ENCODE measurements around the gene POLR2F. TPM values are rescaled to one million over a fixed set of nuclear protein-coding genes. Genes with fewer than 3 reads are reported as not detected.
"Not testable (repeated sequence)": the region's sequence is repeated elsewhere in the genome, so short reads cannot be mapped to it uniquely, and the experiment has no call there.

The POLR2F gene
- total RNA-seq, 2 donors from 2014 or later: 53.2 to 62.1 TPM

GRCh38 chr22:37953062-37953436 is 450 bp upstream of the POLR2F start:
- Histone ChIP-seq H3K27ac (peak overlapping the region; percentile 60 to 79), H3K27me3 (no peaks in the 10 kb centered on the region)

GRCh38 chr22:37954686-37955085 is 1.2 kb downstream of the POLR2F start:
- Histone ChIP-seq H3K27ac (no peak overlapping the region), H3K36me3 (peaks cover 25% of the 10 kb centered on the region), H3K27me3 (no peaks in the 10 kb centered on the region), H3K9me3 (no peaks in the 10 kb centered on the region), H3K4me1 (peaks cover 0 to 21% of the 10 kb centered on the region in 2 donors), H3K4me3 (peak overlapping the region in 1 of 2 donors; percentile 91)
- TF ChIP-seq CTCF (IDR thresholded peaks at IDR 0.05): no peak
- DNase-seq (ENCODE audit: low spot score): no peak

More at GRCh38 chr22:37953062-37953436, 450 bp upstream of the POLR2F start:
- DNase-seq (ENCODE audit: low spot score): peak; percentile 62
- Histone ChIP-seq H3K4me3 (peak overlapping the region; percentile 91), H3K9me3 (no peaks in the 10 kb centered on the region), H3K4me1 (peaks cover 0 to 21% of the 10 kb centered on the region in 2 donors), H3K36me3 (peaks cover 16% of the 10 kb centered on the region)
- TF ChIP-seq CTCF (IDR thresholded peaks at IDR 0.05): no peak

GRCh38 chr22:37955825-37956397 is 2.4 kb downstream of the POLR2F start:
- Histone ChIP-seq H3K36me3 (peaks cover 36% of the 10 kb centered on the region), H3K4me1 (peaks cover 0 to 21% of the 10 kb centered on the region in 2 donors)
- DNase-seq (ENCODE audit: low spot score); H3K9me3 ChIP-seq; H3K27me3 ChIP-seq; H3K4me3 ChIP-seq; H3K27ac ChIP-seq: not testable (repeated sequence)

GRCh38 chr22:37957232-37957631 is 3.7 kb downstream of the POLR2F start:
- no peaks in the 10 kb centered on the region for H3K9me3 ChIP-seq
- peaks cover 0 to 21% of the 10 kb centered on the region in 2 donors for H3K4me1 ChIP-seq
- no peak for DNase-seq (ENCODE audit: low spot score)
- no peak for TF ChIP-seq CTCF (IDR thresholded peaks at IDR 0.05)
- H3K36me3 ChIP-seq: peaks cover 49% of the 10 kb centered on the region
- H3K27me3 ChIP-seq: no peaks in the 10 kb centered on the region
- H3K27ac ChIP-seq: no peak overlapping the region
- no peak overlapping the region for H3K4me3 ChIP-seq

- Histone ChIP-seq H3K27me3 (no peaks in the 10 kb centered on the region), H3K4me3 (no peak overlapping the region), H3K27ac (no peak overlapping the region), H3K9me3 (no peaks in the 10 kb centered on the region), H3K4me1 (peaks cover 0 to 7% of the 10 kb centered on the region in 2 donors), H3K36me3 (peaks cover 55% of the 10 kb centered on the region)
- no peak for DNase-seq (ENCODE audit: low spot score)
- no peak for TF ChIP-seq CTCF (IDR thresholded peaks at IDR 0.05)
Observed at GRCh38 chr22:37959231-37959825, 5.8 kb downstream of the POLR2F start.

GRCh38 chr22:37961062-37961461 is 7.6 kb downstream of the POLR2F start:
- TF ChIP-seq CTCF (IDR thresholded peaks at IDR 0.05): no peak
- DNase-seq (ENCODE audit: low spot score): no peak
- Histone ChIP-seq H3K27ac (no peak overlapping the region), H3K4me1 (peaks cover 0 to 10% of the 10 kb centered on the region in 2 donors), H3K27me3 (no peaks in the 10 kb centered on the region), H3K9me3 (no peaks in the 10 kb centered on the region), H3K36me3 (peaks cover 55% of the 10 kb centered on the region), H3K4me3 (no peak overlapping the region)
